HG02981 (cell line): ENCODE results near the gene SERAC1.
A peak's percentile ranks its signal among the peaks of the same experiment; 100 is the strongest.
"Not testable (repeated sequence)": the region's sequence is repeated elsewhere in the genome, so short reads cannot be mapped to it uniquely, and the experiment has no call there.

Experiments used
- ATAC-seq: cut with Tn5 transposase; IDR thresholded peaks from one replicate; pipeline ENCODE4 v1.9.1; 2021; ENCODE audit warnings: mild to moderate bottlenecking, moderate library complexity; ENCODE audit not compliant: unreplicated experiment

Gene SERAC1

DNA sequence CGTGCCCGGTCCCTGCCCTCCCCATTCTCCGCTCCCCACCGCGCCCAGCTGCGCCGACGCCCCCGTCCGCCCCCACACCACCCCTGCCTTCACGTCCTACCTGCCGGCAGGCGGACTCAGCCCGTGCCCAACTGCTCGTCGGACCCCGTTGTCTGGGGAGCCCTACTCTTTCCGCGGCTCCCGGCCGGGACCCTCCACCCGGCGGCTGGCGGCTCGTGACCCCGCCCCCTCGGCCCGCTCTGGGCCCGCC is at the start of gene SERAC1:
SERAC1 (minus strand) TSS at position 223 of the 250 bp plus-strand sequence. CDS start 9,899 bp downstream, outside the sequence.
- ATAC-seq, result peak; percentile 39

GRCh38 chr6:158213925-158214674 is 46.0 kb upstream of the SERAC1 start:
- no peak for ATAC-seq

DNA sequence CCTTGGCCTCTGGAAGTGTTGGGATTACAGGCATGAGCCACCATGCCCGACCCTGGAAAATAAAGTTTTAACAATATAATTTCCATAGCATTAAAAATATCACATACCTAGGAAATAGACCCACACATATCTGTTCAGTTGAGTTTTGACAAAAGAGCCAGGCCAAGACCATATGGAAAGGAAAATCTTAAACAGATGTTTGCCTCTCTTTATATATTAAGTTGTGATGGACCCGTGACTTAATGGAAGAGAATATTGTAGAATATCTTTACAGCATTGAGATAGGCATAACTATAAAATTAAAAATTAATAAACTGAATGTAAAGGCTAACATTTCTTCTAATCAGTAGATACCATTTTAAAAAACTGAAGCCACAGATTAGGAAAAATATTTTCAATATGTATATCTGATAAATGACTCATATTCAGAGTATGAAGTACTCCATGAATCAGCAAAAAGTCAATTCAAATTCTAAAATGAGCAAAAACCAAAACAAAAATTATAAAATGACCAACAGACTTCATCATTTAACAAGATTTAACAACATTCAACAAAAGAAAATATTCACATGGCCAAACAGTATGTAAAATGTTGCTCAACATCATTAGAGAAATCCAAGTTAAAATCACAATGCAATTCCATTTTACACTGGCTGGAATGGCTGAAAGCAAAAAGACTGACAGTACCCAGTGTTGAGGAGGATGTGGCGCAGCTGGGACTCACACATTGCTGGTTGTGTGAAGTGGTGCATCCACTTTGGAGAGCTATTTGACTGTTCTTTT is 43.4 kb upstream of the SERAC1 start:
- ATAC-seq, result no peak

- not testable (repeated sequence) for ATAC-seq
These were observed 41.7 kb upstream of the SERAC1 start for GRCh38 chr6:158209582-158210333.

GRCh38 chr6:158208226-158209030 is 40.4 kb upstream of the SERAC1 start:
- ATAC-seq, result not testable (repeated sequence)

DNA sequence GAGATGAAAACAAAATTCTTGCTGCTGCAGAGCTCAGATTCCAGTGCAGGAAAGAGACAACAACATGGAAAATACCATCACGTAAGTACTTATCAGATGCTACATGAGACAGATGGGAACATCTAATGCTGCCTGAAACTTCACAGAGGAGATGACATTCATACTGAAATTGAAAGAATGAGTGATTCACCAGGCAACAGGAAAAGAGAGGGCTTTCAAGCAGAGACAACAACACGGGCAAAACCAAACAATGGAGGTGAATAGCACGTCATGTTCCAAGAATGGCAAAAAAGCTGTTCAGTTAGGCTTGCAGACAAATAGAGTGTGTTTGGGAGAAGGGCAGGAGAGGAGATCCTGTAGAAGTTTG is 39.3 kb upstream of the SERAC1 start:
- ATAC-seq, result peak; percentile 98

DNA sequence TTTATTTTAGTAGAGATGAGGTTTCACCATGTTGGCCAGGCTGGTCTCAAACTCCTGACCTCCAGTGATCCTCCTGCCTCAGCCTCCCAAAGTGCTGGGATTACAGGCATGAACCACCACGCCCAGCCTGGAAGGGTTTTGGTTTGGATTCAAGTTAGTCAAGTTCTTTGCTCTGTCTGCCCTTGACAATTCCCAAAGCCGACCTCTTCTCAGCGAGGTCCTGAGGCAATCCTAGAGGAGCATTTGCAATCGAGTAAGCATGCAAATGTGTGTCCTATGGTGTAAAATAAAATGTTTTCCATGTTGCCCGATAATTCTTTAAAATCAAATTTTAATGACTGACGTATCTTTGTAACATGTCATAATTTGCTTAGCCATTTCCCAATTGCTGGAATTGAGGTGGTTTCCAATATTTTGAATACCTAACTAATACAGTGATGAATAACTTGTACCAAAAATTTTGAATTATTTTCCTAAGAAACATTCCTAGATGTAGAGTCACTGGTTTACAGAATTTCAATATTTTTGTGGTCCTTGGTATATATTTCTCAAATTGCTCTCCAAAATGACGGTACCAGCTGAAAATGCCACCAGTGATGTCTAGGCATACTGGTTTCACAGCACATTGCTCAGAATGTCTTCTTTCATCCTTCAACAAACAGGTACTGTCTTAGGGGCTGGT is 38.8 kb upstream of the SERAC1 start:
- no peak for ATAC-seq

DNA sequence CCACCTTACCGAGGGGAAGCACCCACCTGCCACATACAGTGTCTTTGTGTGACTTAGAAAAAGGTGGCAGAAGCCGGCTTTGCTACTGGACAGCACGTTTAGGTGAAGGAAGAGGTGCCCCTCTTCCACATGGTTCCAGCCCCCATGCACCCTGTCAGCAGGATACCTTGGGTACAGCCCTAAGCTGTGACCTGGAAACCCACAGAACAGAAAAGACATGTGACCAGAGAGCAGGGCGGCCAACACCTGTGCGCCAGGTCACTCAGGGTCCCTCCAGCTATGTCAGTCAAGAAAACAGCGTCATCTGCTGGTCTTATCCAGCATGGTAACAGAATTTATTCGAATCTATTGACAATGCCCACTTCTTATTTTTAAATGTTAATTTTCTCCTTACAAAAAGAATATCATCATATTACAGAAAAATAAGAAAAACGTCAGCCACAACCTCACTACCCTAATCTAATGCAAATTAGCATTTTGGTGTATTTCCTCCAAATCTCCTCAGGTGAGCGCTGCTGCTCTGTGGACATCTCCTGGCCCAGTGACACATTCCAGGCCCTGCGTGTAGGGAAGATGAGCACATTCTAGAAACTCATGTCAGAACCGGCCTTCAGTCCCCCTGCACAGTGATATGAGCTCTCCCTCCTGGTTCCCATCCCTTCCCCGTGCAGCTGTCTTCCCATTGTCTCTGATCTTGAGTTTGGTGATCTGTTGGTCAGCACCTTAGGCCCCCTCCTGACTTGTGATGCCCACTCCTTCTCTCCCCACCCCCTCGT is 37.3 kb upstream of the SERAC1 start:
- ATAC-seq, result no peak

- ATAC-seq, result no peak
These were observed 30.4 kb upstream of the SERAC1 start for GRCh38 chr6:158198461-158198860.

GRCh38 chr6:158194487-158195280 is 26.6 kb upstream of the SERAC1 start:
- ATAC-seq, result no peak

DNA sequence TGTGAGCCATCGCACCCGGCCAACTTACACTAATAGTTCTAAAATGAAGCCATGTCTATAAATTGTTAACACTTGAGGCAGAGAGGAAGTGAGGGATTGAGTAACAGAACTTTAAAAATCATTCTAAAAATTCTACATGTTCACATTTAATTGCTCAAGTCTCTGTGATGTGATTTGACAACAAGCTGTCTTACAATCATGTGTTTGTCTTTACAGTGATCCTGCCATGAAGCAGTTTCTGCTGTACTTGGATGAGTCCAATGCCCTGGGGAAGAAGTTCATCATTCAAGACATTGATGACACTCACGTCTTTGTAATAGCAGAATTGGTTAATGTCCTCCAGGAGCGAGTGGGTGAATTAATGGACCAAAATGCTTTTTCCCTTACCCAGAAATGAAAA is 23.7 kb upstream of the SERAC1 start:
- no peak for ATAC-seq

DNA sequence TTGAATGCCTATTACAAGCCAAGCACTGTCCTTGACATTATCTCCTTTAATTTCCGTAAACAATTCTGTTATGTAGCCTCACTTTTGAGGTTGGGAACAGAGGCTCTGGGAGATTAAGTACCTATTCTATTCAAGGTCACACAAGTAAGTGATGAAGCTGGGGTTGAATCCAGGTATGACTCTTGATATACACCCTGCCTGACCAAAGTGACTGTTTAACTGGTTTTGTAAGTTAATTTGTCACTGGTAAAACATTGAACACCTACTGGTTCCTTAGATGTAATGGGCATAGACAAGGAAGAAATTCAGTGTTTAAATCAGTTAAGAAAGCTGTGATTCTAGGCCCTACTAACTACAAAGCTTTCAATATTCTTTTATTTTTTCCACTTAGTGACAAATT is 23.0 kb upstream of the SERAC1 start:
- no peak for ATAC-seq

DNA sequence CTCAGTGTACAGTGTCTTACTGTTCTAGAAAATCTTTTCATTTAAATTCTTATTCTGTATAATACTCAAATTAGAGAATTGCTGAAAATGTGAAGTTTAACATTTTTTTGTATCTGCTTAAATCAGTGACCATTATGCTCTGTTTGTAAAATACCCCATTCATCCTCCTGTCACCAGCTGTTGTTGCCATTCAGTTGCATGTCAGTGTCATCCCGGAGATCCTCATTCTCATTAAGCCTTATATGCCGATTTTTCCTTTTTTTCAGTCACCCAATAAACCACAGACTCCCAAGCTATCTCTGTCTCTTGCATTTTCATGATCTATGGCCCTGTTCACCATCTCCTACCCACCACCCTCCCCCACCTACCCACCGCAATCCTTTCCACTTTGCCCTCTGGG is 20.5 kb upstream of the SERAC1 start:
- ATAC-seq, result no peak

DNA sequence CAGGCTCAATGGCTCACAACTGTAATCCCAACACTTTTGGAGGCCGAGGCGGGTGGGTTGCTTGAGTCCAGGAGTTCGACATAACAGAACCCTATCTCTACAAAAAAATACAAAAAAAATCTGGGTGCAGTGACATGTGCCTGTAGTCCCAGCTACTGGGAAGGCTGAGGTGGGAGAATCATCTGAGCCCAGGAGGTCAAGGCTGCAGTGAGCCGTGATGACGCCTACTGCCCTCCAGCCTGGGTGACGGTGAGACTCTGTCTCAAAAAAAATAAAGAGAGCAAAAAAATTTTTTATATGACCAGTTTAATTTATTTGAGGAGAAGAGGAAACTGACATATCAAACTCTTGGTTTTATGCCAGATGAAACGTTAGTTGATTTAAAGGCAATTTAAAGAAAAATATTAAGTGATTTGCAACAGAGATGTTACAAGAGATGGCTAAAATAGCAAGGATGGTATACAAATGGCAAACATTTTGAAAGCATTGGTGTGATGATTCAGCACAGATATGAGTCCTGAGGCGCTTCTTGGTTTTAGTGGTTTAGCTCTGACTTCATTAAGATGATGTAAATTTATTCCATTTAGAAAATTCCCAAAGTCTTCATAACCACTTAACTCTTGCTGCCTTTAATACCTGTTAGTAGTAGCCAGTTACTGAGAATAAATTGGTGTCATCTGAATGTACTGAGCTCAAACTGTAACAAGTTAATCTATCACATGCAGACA is 17.8 kb upstream of the SERAC1 start:
- ATAC-seq, result no peak

DNA sequence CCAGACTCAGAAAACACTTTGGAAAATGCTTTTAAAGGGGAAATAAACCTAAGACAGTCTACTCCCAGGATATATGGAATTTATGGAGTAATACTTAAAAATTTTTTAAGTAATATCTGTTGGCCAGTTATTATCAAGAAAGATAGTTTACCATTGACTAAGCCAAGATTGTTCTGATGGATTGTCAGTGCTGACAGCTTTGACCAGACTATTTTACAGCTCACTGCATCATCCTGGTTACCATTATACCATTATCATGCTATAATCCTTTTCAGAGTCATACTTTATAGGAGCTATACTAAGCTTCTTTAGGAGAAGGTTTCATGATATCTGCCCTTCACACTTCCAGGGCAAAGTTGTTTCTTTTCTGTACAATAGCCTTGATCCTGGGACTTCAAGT is 16.5 kb upstream of the SERAC1 start:
- no peak for ATAC-seq

DNA sequence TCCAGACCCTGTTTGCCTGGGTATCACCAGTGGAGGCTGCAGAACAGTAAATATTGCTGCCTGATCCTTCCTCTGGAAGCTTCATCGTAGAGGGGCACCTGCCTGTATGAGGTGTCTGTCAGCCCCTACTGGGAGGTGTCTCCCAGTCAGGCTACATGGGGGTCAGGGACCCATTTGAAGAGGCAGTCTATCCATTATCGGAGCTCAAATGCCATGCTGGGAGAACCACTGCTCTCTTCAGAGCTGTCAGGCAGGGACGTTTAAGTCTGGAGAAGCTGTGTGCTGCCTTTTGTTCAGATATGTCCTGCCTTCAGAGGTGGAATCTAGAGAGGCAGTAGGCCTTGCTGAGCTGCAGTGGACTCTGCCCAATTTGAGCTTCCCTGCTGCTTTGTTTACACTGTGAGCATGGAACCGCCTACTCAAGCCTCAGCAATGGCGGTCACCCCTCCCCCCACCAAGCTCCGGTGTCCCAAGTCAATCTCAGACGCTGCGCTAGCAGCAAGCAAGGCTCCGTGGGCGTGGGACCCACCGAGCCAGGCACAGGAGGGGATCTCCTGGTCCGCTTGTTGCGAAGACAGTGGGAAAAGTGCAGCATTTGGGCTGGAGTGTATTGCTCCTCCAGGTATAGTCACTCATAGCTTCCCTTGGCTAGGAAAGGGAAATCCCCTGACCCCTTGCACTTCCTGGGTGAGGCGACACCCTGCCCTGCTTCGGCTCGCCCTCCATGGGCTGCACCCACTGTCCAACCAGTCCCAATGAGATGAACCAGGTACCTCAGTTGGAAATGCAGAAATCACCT is 15.3 kb upstream of the SERAC1 start:
- ATAC-seq, result not testable (repeated sequence)

DNA sequence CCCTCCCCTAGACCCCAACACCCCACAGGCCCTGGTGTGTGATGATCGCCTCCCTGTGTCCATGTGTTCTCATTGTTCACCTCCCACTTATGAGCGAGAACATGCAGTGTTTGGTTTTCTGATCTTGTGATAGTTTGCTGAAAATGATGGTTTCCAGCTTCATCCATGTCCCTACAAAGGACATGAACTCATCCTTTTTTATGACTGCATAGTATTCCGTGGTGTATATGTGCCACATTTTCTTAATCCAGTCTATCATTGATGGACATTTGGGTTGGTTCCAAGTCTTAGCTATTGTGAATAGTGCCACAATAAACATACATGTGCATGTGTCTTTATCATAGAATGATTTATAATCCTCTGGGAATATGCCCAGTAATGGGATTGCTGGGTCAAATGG is 9.7 kb upstream of the SERAC1 start:
- ATAC-seq, result not testable (repeated sequence)
